HepG2 (cell line): Measurements from ENCODE around the gene ZNRF3. TPM values are rescaled to one million over a fixed set of nuclear protein-coding genes. Genes with fewer than 3 reads are reported as not detected.
A peak's percentile ranks its signal among the peaks of the same experiment; 100 is the strongest.

ENCODE experiments used
- KMT2A ChIP-seq: sonication (generic); formaldehyde crosslinking; IDR thresholded peaks from 2 replicates; pipeline ENCODE4 v1.4.0; 2020; ENCODE audit warnings: missing genetic modification reagents
- MTF2 ChIP-seq: sonication (generic); formaldehyde crosslinking; IDR thresholded peaks from 2 replicates; pipeline ENCODE4 v1.5.0; 2020; ENCODE audit warnings: missing genetic modification reagents, borderline replicate concordance
- POGZ ChIP-seq: sonication (generic); formaldehyde crosslinking; IDR thresholded peaks from 2 replicates; pipeline ENCODE4 v1.4.0; 2020; ENCODE audit warnings: mild to moderate bottlenecking, missing genetic modification reagents
- SNAPC2 ChIP-seq: sonication (generic); formaldehyde crosslinking; IDR thresholded peaks from 2 replicates; pipeline ENCODE4 v1.8.1; 2022; ENCODE audit warnings: mild to moderate bottlenecking, missing genetic modification reagents
- ZBTB3 ChIP-seq: sonication (generic); formaldehyde crosslinking; IDR thresholded peaks from 2 replicates; pipeline ENCODE4 v1.4.0; 2020; ENCODE audit warnings: low read depth, mild to moderate bottlenecking, moderate library complexity, missing genetic modification reagents, borderline replicate concordance
- ZEB1 ChIP-seq: IDR thresholded peaks from 2 replicates; pipeline ENCODE4 v1.6.1; 2012; ENCODE audit warnings: mild to moderate bottlenecking, low read depth, inconsistent platforms; ENCODE audit not compliant: insufficient replicate concordance
- ZNF441 ChIP-seq: sonication (generic); formaldehyde crosslinking; IDR thresholded peaks from 2 replicates; pipeline ENCODE4 v1.7.0; 2021; ENCODE audit warnings: missing genetic modification reagents, borderline replicate concordance
- ZNF563 ChIP-seq: sonication (generic); formaldehyde crosslinking; IDR thresholded peaks from 2 replicates; pipeline ENCODE4 v1.8.0; 2022; ENCODE audit warnings: mild to moderate bottlenecking, moderate library complexity, missing genetic modification reagents
- ZNF7 ChIP-seq: IDR thresholded peaks from 2 replicates; pipeline ENCODE4 v1.6.1; 2016; ENCODE audit warnings: missing biosample characterization, missing genetic modification reagents
- ZNF746 ChIP-seq: sonication (generic); formaldehyde crosslinking; IDR thresholded peaks from 2 replicates; pipeline ENCODE4 v1.8.0; 2022; ENCODE audit warnings: mild to moderate bottlenecking, missing genetic modification reagents
- ZNF839 ChIP-seq: sonication (generic); formaldehyde crosslinking; IDR thresholded peaks from 2 replicates; pipeline ENCODE4 v1.4.0; 2020; ENCODE audit warnings: missing genetic modification reagents, mild to moderate bottlenecking, borderline replicate concordance
- polyA plus RNA-seq, 8 experiments: library from polyadenylated mRNA; depleted of rRNA in 3 of 8; stranded (reverse) in 7 of 8; unstranded in 1 of 8; fragments of >200 nt; fragmentation: Illumina TruSeq in 4 of 8; extraction: Trizol in 4 of 8; gene quantifications; 2 replicates each; pipeline versions ENCODE4 v1.2.1 to v1.2.3, GENCODE V29; 2011 to 2016; ENCODE audit warnings: low read depth in 4 of 8, missing spikeins in 1 of 8, mixed read lengths in 1 of 8; ENCODE audit not compliant: insufficient read depth in 1 of 8
- total RNA-seq, 5 experiments: library from RNA; depleted of rRNA; stranded (reverse); fragments of >200 nt; fragmentation: Illumina TruSeq; extraction: Trizol; gene quantifications; 2 replicates each; pipeline ENCODE4 v1.2.3, GENCODE V29; 2016; ENCODE audit warnings: low read depth in 1 of 5
- TF ChIP-seq, protein P1 (sequence below): sonication (generic); formaldehyde crosslinking; IDR thresholded peaks from 2 replicates; pipeline ENCODE4 v1.9.0; 2021; ENCODE audit warnings: missing genetic modification reagents, mild to moderate bottlenecking, borderline replicate concordance
- TF ChIP-seq, protein P2 (sequence below): sonication (generic); formaldehyde crosslinking; IDR thresholded peaks from 2 replicates; pipeline ENCODE4 v1.5.1; 2020; ENCODE audit warnings: mild to moderate bottlenecking, missing genetic modification reagents, moderate library complexity
- TF ChIP-seq, protein P3 (sequence below): IDR thresholded peaks from 2 replicates; pipeline ENCODE4 v1.6.1; 2016; ENCODE audit warnings: missing biosample characterization, missing genetic modification reagents, low read depth
- TF ChIP-seq, protein P4 (sequence below): sonication (generic); formaldehyde crosslinking; IDR thresholded peaks from 2 replicates; pipeline ENCODE4 v1.5.0; 2020; ENCODE audit warnings: mild to moderate bottlenecking, low read depth, missing genetic modification reagents, borderline replicate concordance
- TF ChIP-seq, protein P5 (sequence below): sonication (generic); formaldehyde crosslinking; IDR thresholded peaks from 2 replicates; pipeline ENCODE4 v1.4.0; 2020; ENCODE audit warnings: mild to moderate bottlenecking, missing genetic modification reagents
- TF ChIP-seq, protein P6 (sequence below): sonication (generic); formaldehyde crosslinking; IDR thresholded peaks from 2 replicates; pipeline ENCODE4 v1.4.0; 2020; ENCODE audit warnings: missing genetic modification reagents

ZNRF3 gene
- total and polyA plus RNA-seq, 2 of the 13 experiments (the other 11 are each of a cell fraction or from before 2014, with no cell fraction given), result 20.3 to 36.7 TPM

DNA sequence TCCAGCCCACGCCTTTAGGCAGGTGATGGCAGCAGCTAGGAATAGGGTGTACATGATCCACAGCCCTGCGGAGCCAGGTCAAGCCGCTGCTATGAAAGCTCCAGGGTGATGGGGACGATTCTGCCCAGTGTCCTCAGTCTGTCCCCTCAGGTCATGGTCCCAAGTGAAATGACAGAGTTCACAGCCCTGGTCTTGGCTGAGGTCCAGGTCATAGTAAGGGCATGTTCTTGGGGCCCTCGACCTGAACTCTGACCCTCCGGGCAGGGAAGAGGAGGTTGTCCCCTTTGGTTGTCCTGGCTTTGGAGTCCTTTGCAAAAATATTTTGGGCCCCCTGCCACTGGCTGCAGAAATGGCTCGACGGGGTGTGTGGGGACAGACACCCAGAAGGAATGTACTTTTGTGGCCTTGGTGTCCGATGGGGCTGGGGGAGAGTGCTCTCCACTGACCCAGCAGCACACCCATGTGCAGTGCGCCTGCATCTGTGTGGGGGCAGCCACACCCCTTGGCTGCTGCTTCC is 170.9 kb downstream of the ZNRF3 start (continued):
- no peak for TF ChIP-seq ZBTB3 (CRISPR knock-in tag)
- 0 out of 2 replicates have a peak, but pooled peaks have one; percentile 17 for TF ChIP-seq POGZ (CRISPR knock-in tag)
- no peak for TF ChIP-seq SNAPC2 (CRISPR knock-in tag)
- TF ChIP-seq, protein P1, sequence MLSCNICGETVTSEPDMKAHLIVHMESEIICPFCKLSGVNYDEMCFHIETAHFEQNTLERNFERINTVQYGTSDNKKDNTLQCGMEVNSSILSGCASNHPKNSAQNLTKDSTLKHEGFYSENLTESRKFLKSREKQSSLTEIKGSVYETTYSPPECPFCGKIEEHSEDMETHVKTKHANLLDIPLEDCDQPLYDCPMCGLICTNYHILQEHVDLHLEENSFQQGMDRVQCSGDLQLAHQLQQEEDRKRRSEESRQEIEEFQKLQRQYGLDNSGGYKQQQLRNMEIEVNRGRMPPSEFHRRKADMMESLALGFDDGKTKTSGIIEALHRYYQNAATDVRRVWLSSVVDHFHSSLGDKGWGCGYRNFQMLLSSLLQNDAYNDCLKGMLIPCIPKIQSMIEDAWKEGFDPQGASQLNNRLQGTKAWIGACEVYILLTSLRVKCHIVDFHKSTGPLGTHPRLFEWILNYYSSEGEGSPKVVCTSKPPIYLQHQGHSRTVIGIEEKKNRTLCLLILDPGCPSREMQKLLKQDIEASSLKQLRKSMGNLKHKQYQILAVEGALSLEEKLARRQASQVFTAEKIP (CRISPR knock-in tag), result no peak
- TF ChIP-seq KMT2A (CRISPR knock-in tag), result no peak
- no peak for TF ChIP-seq MTF2 (CRISPR knock-in tag)
- TF ChIP-seq, protein P2, sequence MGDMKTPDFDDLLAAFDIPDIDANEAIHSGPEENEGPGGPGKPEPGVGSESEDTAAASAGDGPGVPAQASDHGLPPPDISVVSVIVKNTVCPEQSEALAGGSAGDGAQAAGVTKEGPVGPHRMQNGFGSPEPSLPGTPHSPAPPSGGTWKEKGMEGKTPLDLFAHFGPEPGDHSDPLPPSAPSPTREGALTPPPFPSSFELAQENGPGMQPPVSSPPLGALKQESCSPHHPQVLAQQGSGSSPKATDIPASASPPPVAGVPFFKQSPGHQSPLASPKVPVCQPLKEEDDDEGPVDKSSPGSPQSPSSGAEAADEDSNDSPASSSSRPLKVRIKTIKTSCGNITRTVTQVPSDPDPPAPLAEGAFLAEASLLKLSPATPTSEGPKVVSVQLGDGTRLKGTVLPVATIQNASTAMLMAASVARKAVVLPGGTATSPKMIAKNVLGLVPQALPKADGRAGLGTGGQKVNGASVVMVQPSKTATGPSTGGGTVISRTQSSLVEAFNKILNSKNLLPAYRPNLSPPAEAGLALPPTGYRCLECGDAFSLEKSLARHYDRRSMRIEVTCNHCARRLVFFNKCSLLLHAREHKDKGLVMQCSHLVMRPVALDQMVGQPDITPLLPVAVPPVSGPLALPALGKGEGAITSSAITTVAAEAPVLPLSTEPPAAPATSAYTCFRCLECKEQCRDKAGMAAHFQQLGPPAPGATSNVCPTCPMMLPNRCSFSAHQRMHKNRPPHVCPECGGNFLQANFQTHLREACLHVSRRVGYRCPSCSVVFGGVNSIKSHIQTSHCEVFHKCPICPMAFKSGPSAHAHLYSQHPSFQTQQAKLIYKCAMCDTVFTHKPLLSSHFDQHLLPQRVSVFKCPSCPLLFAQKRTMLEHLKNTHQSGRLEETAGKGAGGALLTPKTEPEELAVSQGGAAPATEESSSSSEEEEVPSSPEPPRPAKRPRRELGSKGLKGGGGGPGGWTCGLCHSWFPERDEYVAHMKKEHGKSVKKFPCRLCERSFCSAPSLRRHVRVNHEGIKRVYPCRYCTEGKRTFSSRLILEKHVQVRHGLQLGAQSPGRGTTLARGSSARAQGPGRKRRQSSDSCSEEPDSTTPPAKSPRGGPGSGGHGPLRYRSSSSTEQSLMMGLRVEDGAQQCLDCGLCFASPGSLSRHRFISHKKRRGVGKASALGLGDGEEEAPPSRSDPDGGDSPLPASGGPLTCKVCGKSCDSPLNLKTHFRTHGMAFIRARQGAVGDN (CRISPR knock-in tag), result peak; percentile 60
- TF ChIP-seq ZNF563, result no peak
- no peak for TF ChIP-seq ZNF839 (CRISPR knock-in tag)
- TF ChIP-seq, protein P3, sequence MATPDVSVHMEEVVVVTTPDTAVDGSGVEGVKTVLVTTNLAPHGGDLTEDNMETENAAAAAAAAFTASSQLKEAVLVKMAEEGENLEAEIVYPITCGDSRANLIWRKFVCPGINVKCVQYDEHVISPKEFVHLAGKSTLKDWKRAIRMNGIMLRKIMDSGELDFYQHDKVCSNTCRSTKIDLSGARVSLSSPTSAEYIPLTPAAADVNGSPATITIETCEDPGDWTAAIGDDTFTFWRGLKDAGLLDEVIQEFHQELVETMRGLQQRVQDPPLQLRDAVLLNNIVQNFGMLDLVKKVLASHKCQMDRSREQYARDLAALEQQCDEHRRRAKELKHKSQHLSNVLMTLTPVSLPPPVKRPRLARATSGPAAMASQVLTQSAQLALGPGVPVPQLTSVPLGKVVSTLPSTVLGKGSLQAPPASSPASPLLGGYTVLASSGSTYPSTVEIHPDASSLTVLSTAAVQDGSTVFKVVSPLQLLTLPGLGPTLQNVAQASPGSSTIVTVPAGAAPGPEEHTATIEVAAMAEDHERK (CRISPR knock-in tag), result no peak
- TF ChIP-seq, protein P4, sequence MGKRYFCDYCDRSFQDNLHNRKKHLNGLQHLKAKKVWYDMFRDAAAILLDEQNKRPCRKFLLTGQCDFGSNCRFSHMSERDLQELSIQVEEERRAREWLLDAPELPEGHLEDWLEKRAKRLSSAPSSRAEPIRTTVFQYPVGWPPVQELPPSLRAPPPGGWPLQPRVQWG (CRISPR knock-in tag), result no peak
- no peak for TF ChIP-seq ZNF7 (CRISPR knock-in tag)
- TF ChIP-seq, protein P5, sequence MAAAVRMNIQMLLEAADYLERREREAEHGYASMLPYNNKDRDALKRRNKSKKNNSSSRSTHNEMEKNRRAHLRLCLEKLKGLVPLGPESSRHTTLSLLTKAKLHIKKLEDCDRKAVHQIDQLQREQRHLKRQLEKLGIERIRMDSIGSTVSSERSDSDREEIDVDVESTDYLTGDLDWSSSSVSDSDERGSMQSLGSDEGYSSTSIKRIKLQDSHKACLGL (CRISPR knock-in tag), result no peak
- no peak for TF ChIP-seq ZNF746 (CRISPR knock-in tag)
- no peak for TF ChIP-seq ZEB1
- no peak for TF ChIP-seq ZNF441 (CRISPR knock-in tag)
- TF ChIP-seq, protein P6, sequence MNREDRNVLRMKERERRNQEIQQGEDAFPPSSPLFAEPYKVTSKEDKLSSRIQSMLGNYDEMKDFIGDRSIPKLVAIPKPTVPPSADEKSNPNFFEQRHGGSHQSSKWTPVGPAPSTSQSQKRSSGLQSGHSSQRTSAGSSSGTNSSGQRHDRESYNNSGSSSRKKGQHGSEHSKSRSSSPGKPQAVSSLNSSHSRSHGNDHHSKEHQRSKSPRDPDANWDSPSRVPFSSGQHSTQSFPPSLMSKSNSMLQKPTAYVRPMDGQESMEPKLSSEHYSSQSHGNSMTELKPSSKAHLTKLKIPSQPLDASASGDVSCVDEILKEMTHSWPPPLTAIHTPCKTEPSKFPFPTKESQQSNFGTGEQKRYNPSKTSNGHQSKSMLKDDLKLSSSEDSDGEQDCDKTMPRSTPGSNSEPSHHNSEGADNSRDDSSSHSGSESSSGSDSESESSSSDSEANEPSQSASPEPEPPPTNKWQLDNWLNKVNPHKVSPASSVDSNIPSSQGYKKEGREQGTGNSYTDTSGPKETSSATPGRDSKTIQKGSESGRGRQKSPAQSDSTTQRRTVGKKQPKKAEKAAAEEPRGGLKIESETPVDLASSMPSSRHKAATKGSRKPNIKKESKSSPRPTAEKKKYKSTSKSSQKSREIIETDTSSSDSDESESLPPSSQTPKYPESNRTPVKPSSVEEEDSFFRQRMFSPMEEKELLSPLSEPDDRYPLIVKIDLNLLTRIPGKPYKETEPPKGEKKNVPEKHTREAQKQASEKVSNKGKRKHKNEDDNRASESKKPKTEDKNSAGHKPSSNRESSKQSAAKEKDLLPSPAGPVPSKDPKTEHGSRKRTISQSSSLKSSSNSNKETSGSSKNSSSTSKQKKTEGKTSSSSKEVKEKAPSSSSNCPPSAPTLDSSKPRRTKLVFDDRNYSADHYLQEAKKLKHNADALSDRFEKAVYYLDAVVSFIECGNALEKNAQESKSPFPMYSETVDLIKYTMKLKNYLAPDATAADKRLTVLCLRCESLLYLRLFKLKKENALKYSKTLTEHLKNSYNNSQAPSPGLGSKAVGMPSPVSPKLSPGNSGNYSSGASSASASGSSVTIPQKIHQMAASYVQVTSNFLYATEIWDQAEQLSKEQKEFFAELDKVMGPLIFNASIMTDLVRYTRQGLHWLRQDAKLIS (CRISPR knock-in tag), result 0 out of 2 replicates have a peak, but pooled peaks have one; percentile 36
